ENCODE measurements around the gene ITPKB.
"Not testable (repeated sequence)": the region's sequence is repeated elsewhere in the genome, so short reads cannot be mapped to it uniquely, and the experiment has no call there.

ITPKB gene

GRCh38 chr1:226616636-226617035 lies 122.4 kb downstream of the ITPKB start:
- DNase-seq = no peak

- no peak for DNase-seq
Measured at GRCh38 chr1:226615876-226616275, 123.2 kb downstream of the ITPKB start.

- DNase-seq = not testable (repeated sequence)
Measured at GRCh38 chr1:226611980-226612379, 127.1 kb downstream of the ITPKB start.

DNA sequence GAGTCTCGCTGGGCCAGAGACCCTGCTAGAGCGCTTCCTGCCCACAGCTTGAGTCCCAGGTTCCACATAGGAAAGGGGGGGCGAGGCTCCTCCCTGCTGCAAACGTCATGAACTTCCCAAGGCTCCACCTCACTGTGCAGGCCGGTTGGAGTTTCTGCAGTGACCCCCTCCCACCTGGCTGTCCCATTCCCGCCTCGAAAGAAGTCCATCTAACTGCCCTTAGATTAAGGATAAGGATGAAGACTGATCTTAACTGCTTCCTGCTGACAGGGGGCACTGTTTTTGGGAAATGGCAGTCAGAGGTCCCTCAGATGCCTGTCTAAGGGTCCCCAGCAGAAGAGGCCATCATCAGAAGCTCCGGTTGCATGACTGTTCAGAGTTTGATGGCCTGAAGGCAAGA lies 127.8 kb downstream of the ITPKB start:
- no peak for DNase-seq

- no peak for DNase-seq
Measured at GRCh38 chr1:226610671-226611070, 128.4 kb downstream of the ITPKB start.

- DNase-seq = no peak
Measured at GRCh38 chr1:226609836-226610455, 129.1 kb downstream of the ITPKB start.

- DNase-seq = no peak
Measured at GRCh38 chr1:226608699-226609505, 130.2 kb downstream of the ITPKB start.

DNA sequence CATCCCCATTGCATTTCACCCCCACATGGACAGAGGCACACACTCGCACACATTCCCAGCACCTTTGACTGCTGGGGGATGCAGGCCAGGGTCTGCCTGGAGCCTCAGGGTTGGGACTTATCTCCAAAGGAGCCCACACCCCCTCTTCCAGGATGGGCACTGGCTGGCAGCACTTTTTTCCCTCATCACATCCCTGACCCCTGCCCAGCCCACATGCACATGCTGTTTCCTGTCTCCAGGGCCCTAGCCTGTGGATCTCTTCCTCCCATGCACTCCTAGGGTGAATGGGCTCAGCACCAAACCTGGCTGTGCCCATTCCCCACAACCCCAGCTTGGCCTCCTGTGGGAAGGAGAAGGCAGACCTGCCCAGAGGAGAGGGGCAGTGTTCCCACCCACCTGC lies 131.3 kb downstream of the ITPKB start:
- DNase-seq = no peak

DNA sequence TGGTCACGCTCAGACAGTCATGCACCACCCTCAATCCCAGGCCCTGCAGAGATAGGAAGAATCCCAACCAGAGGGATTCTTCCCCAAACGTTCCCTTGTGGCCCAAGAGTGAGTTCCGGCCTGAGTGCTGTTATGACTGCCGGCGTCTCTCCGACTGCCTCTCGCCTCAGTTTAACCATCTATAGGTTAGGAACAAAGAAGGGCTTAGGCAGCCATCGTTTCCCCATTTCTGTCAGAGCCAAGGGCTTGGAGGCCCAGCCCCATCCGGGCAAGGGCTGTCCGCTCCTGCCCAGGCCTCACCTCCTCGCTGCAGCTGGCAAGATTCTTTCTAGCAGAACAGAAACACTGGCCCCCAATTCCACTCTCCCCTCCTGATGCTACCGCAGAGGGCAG lies 131.8 kb downstream of the ITPKB start:
- no peak for DNase-seq

DNA sequence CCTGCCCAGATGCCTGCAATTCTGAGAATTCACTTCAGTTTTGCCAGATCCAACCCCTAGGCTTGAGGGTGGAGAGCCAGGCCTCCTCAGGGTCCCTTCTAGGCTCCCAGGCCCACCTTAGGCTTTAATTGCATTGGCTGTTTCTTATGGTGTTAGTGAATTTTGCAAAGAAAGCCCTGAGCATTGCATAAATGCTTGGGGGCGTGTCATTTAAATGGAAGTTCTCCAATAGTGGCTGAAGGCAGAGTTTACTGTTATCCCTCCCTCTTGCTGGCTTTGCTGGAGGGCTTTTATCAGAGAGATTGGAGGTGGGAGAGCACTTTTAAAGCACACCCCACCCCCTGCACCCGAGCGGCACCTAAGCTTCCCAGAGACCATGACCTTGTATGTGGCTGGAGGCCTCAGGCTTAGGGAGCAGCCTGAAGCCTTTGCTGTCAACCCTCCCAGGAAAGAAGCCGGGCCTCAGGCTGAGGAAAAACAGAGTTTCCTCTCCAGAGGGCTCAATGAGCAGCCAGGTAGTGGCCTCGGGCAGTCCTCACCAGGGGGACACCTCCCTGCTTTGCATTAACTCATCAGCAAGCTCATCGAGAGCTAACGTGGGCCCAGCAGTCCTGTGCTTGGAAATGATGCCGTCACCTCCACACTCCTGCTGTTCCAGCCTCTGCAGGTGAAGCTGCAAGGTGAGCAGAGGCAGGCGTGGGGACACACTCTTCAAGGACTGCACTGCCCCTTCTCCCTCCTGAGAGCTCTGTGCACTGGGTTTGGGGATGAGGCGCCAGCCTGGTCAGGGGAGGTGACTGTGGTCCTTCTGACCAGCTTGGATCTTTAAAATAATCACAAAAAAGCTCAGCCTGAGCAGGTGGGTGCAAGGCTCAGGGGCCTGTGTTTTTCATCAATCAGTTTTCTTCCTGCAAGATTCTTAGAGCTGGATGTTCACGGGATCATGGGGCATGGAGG lies 132.5 kb downstream of the ITPKB start:
- DNase-seq = no peak

- DNase-seq = no peak
Measured at GRCh38 chr1:226605318-226605950, 133.6 kb downstream of the ITPKB start.

- no peak for DNase-seq
Measured at GRCh38 chr1:226604560-226605317, 134.3 kb downstream of the ITPKB start.

DNA sequence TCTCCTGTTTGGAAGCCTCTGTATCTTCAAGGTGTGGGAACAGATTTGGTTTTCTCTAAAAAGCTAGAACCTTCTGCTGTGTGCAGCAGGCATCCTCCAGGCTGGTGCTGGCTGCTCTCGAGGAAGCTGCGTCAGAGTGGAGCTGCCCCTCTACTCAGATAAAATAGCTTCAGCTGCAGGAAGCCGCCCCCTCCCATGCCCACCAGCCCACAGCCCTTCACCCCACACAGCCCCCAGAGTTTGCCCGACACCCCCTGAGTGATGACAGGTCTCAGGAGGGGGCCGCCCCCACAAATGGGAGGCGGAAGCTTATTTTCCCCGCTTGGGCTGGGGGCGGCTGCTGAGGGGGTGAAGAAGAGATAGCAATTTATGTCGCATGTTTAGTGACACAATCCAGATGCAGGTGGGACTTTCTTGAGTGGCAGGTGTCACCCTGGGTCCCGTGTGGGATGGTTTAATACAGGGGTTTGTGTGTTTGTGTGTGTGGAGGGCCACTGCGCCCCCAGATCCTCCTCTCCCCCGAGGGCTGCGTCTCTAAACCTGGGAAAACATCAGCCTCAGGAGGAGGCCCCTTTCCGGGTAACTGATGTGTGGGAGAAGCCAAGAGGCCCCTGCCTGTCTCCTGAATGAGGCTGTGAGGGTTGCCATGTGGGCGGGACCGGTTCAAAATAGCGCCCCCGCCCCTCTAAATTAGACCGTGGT lies 135.1 kb downstream of the ITPKB start:
- DNase-seq = no peak

DNA sequence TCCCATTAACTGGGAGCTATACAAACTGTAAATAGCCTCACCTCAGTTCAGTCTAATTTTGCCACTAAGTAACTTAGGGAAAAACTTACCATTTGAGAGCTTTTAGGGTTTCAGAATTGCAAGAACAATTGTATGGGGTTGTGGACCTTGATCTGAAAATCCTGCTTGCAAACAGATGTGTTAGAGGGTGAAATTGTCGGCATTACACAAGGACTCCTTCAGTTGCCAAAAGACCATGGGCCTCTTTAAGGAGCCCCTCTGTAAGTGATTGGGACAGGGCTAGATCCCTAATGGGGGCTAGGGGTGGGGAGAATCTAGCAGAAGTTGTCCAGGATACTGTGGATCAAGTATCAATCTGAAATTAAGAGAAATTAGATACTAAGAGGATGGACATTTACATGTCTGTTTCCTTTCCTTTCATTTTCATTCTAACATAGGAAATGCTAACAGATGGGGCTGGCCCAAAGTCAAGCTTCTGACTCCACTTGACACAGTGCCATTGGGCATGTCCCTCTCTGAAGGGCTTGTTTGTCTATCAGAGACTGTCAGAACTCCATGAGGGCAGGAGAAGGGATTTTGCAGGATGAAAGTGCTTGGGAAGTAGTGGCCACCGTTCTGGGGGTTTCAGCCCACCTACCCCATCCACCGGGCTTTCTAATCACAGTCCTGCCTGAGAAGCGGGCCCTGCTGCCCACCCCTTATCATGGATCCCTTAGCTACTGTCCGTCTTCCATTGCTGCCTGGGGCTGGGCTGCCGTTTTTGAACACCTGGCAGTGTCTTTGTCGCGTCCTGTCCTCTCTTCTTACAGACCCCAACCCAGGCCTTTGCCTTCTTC lies 135.8 kb downstream of the ITPKB start:
- no peak for DNase-seq

GRCh38 chr1:226602186-226603021 lies 136.7 kb downstream of the ITPKB start:
- no peak for DNase-seq

- no peak for DNase-seq
Measured at GRCh38 chr1:226601456-226601855, 137.6 kb downstream of the ITPKB start.

DNA sequence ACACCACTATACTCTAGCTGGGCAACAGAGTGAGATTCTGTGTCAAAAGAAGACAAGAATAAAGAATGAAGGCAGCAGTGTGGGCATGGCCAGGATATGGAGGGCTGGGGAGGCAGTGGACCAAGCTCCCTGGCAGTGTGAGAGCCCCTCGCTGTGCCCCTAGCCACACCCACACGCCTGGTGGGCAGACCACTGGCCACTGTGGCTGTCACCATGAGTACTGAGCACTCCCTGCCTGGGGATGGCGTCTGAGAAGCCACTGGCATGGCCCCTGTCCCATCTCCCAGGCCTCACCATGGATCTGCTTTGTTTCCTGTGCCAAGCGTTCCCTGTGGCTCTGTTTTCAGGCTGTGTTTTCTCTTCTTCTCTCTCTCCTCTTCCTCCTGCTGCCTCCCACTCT lies 138.8 kb downstream of the ITPKB start:
- DNase-seq = no peak

DNA sequence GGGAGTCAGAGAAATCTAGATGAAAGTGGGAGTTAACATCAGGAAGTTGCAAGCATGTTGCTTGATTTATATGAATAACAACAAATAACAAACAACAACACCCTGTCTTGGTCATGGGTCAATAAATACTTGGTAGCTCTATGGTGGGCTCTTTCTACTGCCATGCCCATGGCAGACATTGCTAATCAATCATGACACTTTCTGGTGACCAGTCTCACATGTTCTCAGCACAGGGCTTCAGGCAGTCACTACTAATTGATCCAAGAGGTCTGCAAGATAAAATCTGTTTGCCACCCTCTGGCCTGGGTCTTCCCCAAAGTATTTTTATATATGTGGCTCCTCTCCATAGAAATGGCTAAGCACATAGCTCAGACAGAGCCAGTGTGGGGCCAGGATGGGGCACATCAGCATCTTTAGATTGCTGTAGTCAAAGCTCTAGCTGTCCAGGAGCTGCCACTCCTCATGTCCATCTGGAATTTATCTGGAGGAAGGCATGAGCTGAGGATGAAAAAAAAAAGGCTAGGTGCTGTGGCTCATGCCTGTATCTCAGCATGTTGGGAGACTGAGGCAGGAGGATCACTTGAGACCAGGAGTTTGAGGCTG lies 139.3 kb downstream of the ITPKB start:
- DNase-seq = no peak

GRCh38 chr1:226598955-226599354 lies 140.1 kb downstream of the ITPKB start:
- not testable (repeated sequence) for DNase-seq
